K562 (cell line): Measurements from ENCODE around the gene GTF2A1. TPM values are rescaled to one million over a fixed set of nuclear protein-coding genes. Genes with fewer than 3 reads are reported as not detected.

Experiments used
- ATF3 ChIP-seq, 2 experiments: fragments of 450-650 bp in 1 of 2; sonication (generic) in 1 of 2; formaldehyde crosslinking in 1 of 2; IDR thresholded peaks in 1 of 2; conservative IDR thresholded peaks in 1 of 2; 2 replicates each; pipeline versions ENCODE4 v1.6.1 to v1.8.1; 2016 to 2023; ENCODE audit warnings: mild to moderate bottlenecking in 2 of 2, moderate library complexity in 2 of 2, inconsistent platforms in 1 of 2, missing genetic modification reagents in 1 of 2
- ATF7 ChIP-seq: fragments of 450-650 bp; IDR thresholded peaks from 2 replicates; pipeline ENCODE4 v1.7.1; 2014; ENCODE audit warnings: mild to moderate bottlenecking, moderate library complexity
- CTBP1 ChIP-seq: fragments of 450-650 bp; IDR thresholded peaks from 2 replicates; pipeline ENCODE4 v1.6.1; 2016; ENCODE audit warnings: borderline replicate concordance
- E2F8 ChIP-seq: fragments of 450-650 bp; IDR thresholded peaks from 2 replicates; pipeline ENCODE4 v1.7.1; 2018; ENCODE audit warnings: mild to moderate bottlenecking, low read depth; ENCODE audit not compliant: partially characterized antibody
- EP400 ChIP-seq: fragments of 450-650 bp; IDR thresholded peaks from 2 replicates; pipeline ENCODE4 v1.6.1; 2017; ENCODE audit warnings: antibody characterized with exemption, mild to moderate bottlenecking, moderate library complexity
- JUNB ChIP-seq: fragments of 450-650 bp; formaldehyde crosslinking; conservative IDR thresholded peaks from 2 replicates; pipeline ENCODE4 v1.4.0; 2020; ENCODE audit warnings: mild to moderate bottlenecking
- JUND ChIP-seq, 2 experiments: IDR thresholded peaks; 2 replicates in 1 of 2; 3 replicates in 1 of 2; pipeline ENCODE4 v1.6.1; 2011; ENCODE audit warnings: borderline replicate concordance in 2 of 2, low read depth in 2 of 2, low read length in 2 of 2, improper control_type of control experiment in 1 of 2, missing biosample characterization in 1 of 2, missing genetic modification characterization in 1 of 2, missing genetic modification reagents in 1 of 2
- L3MBTL2 ChIP-seq: fragments of 450-650 bp; IDR thresholded peaks from 2 replicates; pipeline ENCODE4 v1.6.1; 2016; ENCODE audit warnings: mild to moderate bottlenecking, moderate library complexity
- MYC ChIP-seq, 2 experiments: fragments of 250-450 bp in 1 of 2; sonication (Bioruptor Pico) in 1 of 2; IDR thresholded peaks; 2 replicates each; pipeline versions ENCODE4 v1.5.1 to v1.6.1; 2012 to 2021; ENCODE audit warnings: low read depth in 2 of 2, borderline replicate concordance in 1 of 2, improper control_type of control experiment in 1 of 2, low read length in 1 of 2, mild to moderate bottlenecking in 1 of 2, moderate library complexity in 1 of 2
- NR0B1 ChIP-seq: fragments of 450-650 bp; IDR thresholded peaks from one replicate; pipeline ENCODE4 v1.6.1; 2018; ENCODE audit warnings: mild to moderate bottlenecking, moderate library complexity; ENCODE audit not compliant: partially characterized antibody
- PML ChIP-seq: IDR thresholded peaks from 2 replicates; pipeline ENCODE4 v1.6.1; 2012; ENCODE audit warnings: low read length, inconsistent platforms
- POLR2B ChIP-seq: fragments of 450-650 bp; IDR thresholded peaks from 2 replicates; pipeline ENCODE4 v1.6.1; 2018; ENCODE audit warnings: low read depth; ENCODE audit not compliant: partially characterized antibody
- PTTG1 ChIP-seq: fragments of 450-650 bp; IDR thresholded peaks from 2 replicates; pipeline ENCODE4 v1.6.1; 2016; ENCODE audit warnings: low read depth, mild to moderate bottlenecking, missing genetic modification characterization, missing compliant biosample characterization
- SMC3 ChIP-seq: conservative IDR thresholded peaks from 2 replicates; pipeline ENCODE4 v1.6.1; 2011; ENCODE audit warnings: low read depth, low read length, improper control_type of control experiment; ENCODE audit not compliant: insufficient read depth
- SUPT5H ChIP-seq: fragments of 450-650 bp; IDR thresholded peaks from 2 replicates; pipeline ENCODE4 v1.6.1; 2016
- TAF9B ChIP-seq: fragments of 450-650 bp; IDR thresholded peaks from 2 replicates; pipeline ENCODE4 v1.6.1; 2018; ENCODE audit warnings: mild to moderate bottlenecking; ENCODE audit not compliant: partially characterized antibody
- WHSC1 ChIP-seq: IDR thresholded peaks from one replicate; pipeline ENCODE4 v1.6.1; 2012; ENCODE audit warnings: low read length, control low read depth, inconsistent platforms
- ZBTB2 ChIP-seq: fragments of 450-650 bp; IDR thresholded peaks from 2 replicates; pipeline ENCODE4 v1.6.1; 2016; ENCODE audit warnings: antibody characterized with exemption
- ZFX ChIP-seq: sonication (generic); formaldehyde crosslinking; IDR thresholded peaks from 2 replicates; pipeline ENCODE4 v1.8.0; 2022; ENCODE audit warnings: mild to moderate bottlenecking, missing genetic modification reagents, moderate library complexity
- ZKSCAN3 ChIP-seq: fragments of 250-450 bp; sonication (Bioruptor Pico); IDR thresholded peaks from 2 replicates; pipeline ENCODE4 v1.4.0; 2020
- ZNF263 ChIP-seq: sonication (generic); formaldehyde crosslinking; IDR thresholded peaks from 2 replicates; pipeline ENCODE4 v1.8.0; 2022; ENCODE audit warnings: mild to moderate bottlenecking, missing genetic modification reagents, borderline replicate concordance
- polyA plus RNA-seq, 8 experiments: library from polyadenylated mRNA; depleted of rRNA in 4 of 8; stranded (reverse) in 5 of 8; unstranded in 3 of 8; fragments of >200 nt; fragmentation: Nextera tagmentation in 2 of 8; fragmentation: Illumina TruSeq in 1 of 8; extraction: Ambion mirVana in 2 of 8; extraction: Trizol in 1 of 8; gene quantifications; 2 replicates each; pipeline versions ENCODE4 v1.2.1 to v1.2.3, GENCODE V29; 2011 to 2014; ENCODE audit warnings: inconsistent platforms in 1 of 8, missing spikeins in 1 of 8
- total RNA-seq, 7 experiments: library from RNA; depleted of rRNA in 6 of 7; stranded (reverse); fragments of >200 nt in 6 of 7; fragmentation: Illumina TruSeq in 2 of 7; extraction: Trizol in 2 of 7; gene quantifications; 2 replicates each; pipeline versions ENCODE4 v1.2.1 to v1.2.3, GENCODE V29; 2011 to 2021; ENCODE audit warnings: low replicate concordance in 1 of 7

GTF2A1 gene
- total and polyA plus RNA-seq, 9 of the 15 experiments (the other 6 are each of a cell fraction or from before 2014, with no cell fraction given): 3.4 to 22.8 (median 14.7) TPM

- TF ChIP-seq SMC3: peak; percentile 41; the same call in 1 of the 2 replicates
- TF ChIP-seq E2F8: peak; percentile 17
- peak; percentile 77 for TF ChIP-seq ATF3 (IDR thresholded peaks at IDR 0.05)
- TF ChIP-seq ATF3 (CRISPR knock-in tag; conservative IDR thresholded peaks at IDR 0.05): no peak; the same call in 1 of the 2 replicates
- TF ChIP-seq NR0B1: no peak
- peak; percentile 57 for TF ChIP-seq MYC (IDR thresholded peaks at IDR 0.05; ENCODE audit: low read depth, low read length)
- TF ChIP-seq MYC (CRISPR knock-in tag; IDR thresholded peaks at IDR 0.05; ENCODE audit: borderline replicate concordance, low read depth): no peak
- no peak for TF ChIP-seq PTTG1
- TF ChIP-seq WHSC1: no peak
- no peak for TF ChIP-seq ZKSCAN3 (CRISPR knock-in tag)
- TF ChIP-seq ZNF263 (CRISPR knock-in tag): peak; percentile 86
- peak; percentile 66 for TF ChIP-seq POLR2B
- 0 out of 2 replicates have a peak, but pooled peaks have one; percentile 33 for TF ChIP-seq EP400
- TF ChIP-seq SUPT5H: peak; percentile 79
- peak; percentile 31 for TF ChIP-seq TAF9B
- 0 out of 2 replicates have a peak, but pooled peaks have one; percentile 36 for TF ChIP-seq PML
- peak; percentile 54 for TF ChIP-seq ATF7
- TF ChIP-seq ZFX (CRISPR knock-in tag): peak; percentile 60
- peak; percentile 85 for TF ChIP-seq JUND (IDR thresholded peaks at IDR 0.05; ENCODE audit: borderline replicate concordance, low read depth, low read length)
- TF ChIP-seq JUND (tag; IDR thresholded peaks at IDR 0.05; ENCODE audit: borderline replicate concordance, low read depth, low read length): peak; percentile 82; the same call in 2 of the 3 replicates
- TF ChIP-seq CTBP1: peak; percentile 46; the same call in 1 of the 2 replicates
- TF ChIP-seq ZBTB2: peak; percentile 84
- no peak for TF ChIP-seq JUNB
- peak; percentile 66; the same call in 1 of the 2 replicates for TF ChIP-seq L3MBTL2
These were observed 50.5 kb downstream of the GTF2A1 start (continued) for GRCh38 chr14:81170104-81170828.
